Spleen (tissue), 11 donors: ENCODE data around the gene ZNF30. TPM values are rescaled to one million over a fixed set of nuclear protein-coding genes. Genes with fewer than 3 reads are reported as not detected.
"Not testable (repeated sequence)": the region's sequence is repeated elsewhere in the genome, so short reads cannot be mapped to it uniquely, and the experiment has no call there.

Source experiments
- DNase-seq: peaks from one replicate; pipeline ENCODE4 v3.0.0-alpha.2; 2020
- H3K27ac ChIP-seq, 8 donors: fragments of 200-600 bp; sonication (generic) in 7 of 8; 1 replicate in 4 of 8; 2 replicates in 4 of 8; pipeline versions ENCODE4 v1.5.0 to v1.8.0; 2016 to 2021; ENCODE audit warnings: inconsistent platforms in 4 of 8, mild to moderate bottlenecking in 4 of 8, moderate library complexity in 1 of 8
- H3K27me3 ChIP-seq, 7 donors: fragments of 200-600 bp; sonication (generic) in 6 of 7; replicated peaks in 1 of 7; 1 replicate in 4 of 7; 2 replicates in 3 of 7; pipeline versions ENCODE4 v1.5.0 to v1.8.0; 2016 to 2021; ENCODE audit warnings: inconsistent platforms in 3 of 7, mild to moderate bottlenecking in 1 of 7
- H3K36me3 ChIP-seq, 6 donors: fragments of 200-600 bp; sonication (generic) in 5 of 6; 1 replicate in 4 of 6; 2 replicates in 2 of 6; pipeline versions ENCODE4 v1.5.0 to v1.8.0; 2016 to 2021; ENCODE audit warnings: inconsistent platforms in 2 of 6
- H3K4me1 ChIP-seq, 6 donors: fragments of 200-600 bp; sonication (generic) in 5 of 6; 1 replicate in 3 of 6; 2 replicates in 3 of 6; pipeline versions ENCODE4 v1.5.0 to v1.8.0; 2016 to 2021; ENCODE audit warnings: inconsistent platforms in 3 of 6
- H3K4me3 ChIP-seq, 8 donors: fragments of 200-600 bp; sonication (generic) in 7 of 8; 1 replicate in 4 of 8; 2 replicates in 4 of 8; pipeline versions ENCODE4 v1.5.0 to v1.8.0; 2016 to 2021; ENCODE audit warnings: inconsistent platforms in 4 of 8, mild to moderate bottlenecking in 4 of 8, moderate library complexity in 2 of 8
- H3K9me3 ChIP-seq, 8 donors: fragments of 200-600 bp; sonication (generic) in 7 of 8; 1 replicate in 4 of 8; 2 replicates in 4 of 8; pipeline versions ENCODE4 v1.5.0 to v1.8.0; 2016 to 2021; ENCODE audit warnings: inconsistent platforms in 4 of 8
- POLR2A ChIP-seq, 3 donors: fragments of 450-650 bp; IDR thresholded peaks; one replicate each; pipeline ENCODE4 v1.5.1; 2017; ENCODE audit warnings: antibody characterized with exemption in 3 of 3, mild to moderate bottlenecking in 1 of 3
- POLR2AphosphoS5 ChIP-seq, 3 donors: sonication (generic); formaldehyde crosslinking; IDR thresholded peaks; one replicate each; pipeline ENCODE4 v1.5.1; 2017; ENCODE audit warnings: antibody characterized with exemption in 3 of 3
- WGBS, 5 donors: extraction: QIAGEN DNeasy Blood & Tissue Kit in 3 of 5; methylation state at CpG; one replicate each; pipeline versions ENCODE4 v1.1.5 to v1.1.7; 2013 to 2018; 5-methylcytosine and 5-hydroxymethylcytosine counted together
- intact Hi-C: fragments of 100-400 bp; cut with DNase I; formaldehyde crosslinking; loops from one replicate; pipeline ENCODE4 v1.15.0; 2023; ENCODE audit warnings: low total_unique reads
- polyA plus RNA-seq, 3 donors: library from polyadenylated mRNA; stranded (reverse); fragments of 200-250 nt; gene quantifications; one replicate each; pipeline ENCODE4 v1.2.1, GENCODE V29; 2013
- total RNA-seq, 7 donors: library from RNA; depleted of rRNA in 3 of 7; stranded (reverse); fragments of >200 nt in 3 of 7; fragmentation: NEBNext Ultra II Directional in 4 of 7; extraction: Animal tissue kit (Norgen Biotek cat#: 25700) in 4 of 7; gene quantifications; one replicate each; pipeline versions ENCODE4 v1.1.0 to v1.2.1, GENCODE V29; 2016 to 2021
- TF ChIP-seq, protein P1 (sequence below), 11 experiments: fragments of 200-600 bp in 7 of 11; fragments of 450-650 bp in 4 of 11; sonication (generic) in 4 of 11; IDR thresholded peaks in 8 of 11; conservative IDR thresholded peaks in 3 of 11; 1 replicate in 7 of 11; 2 replicates in 4 of 11; pipeline versions ENCODE4 v1.4.0 to v1.8.0; 2016 to 2021; ENCODE audit warnings: antibody characterized with exemption in 11 of 11, inconsistent platforms in 4 of 11, mild to moderate bottlenecking in 1 of 11
- donor health status: healthy with polysubstance abuse.
- donor health status: DM: no; HTN: no; CAD: no; lungs with moderate emphysema.
- donor health status: DM: no; HTN: no; CAD: no.
- donor health status: Bipolar disorder and iron deficiency.
- donor health status: healthy.
- donor health status: DM: no; HTN: no; CAD: no.
- donor health status: DM: yes; HTN: yes; CAD: no.

Gene ZNF30
- total and polyA plus RNA-seq, 10 donors: 2.0 to 23.5 (median 3.3) TPM

DNA sequence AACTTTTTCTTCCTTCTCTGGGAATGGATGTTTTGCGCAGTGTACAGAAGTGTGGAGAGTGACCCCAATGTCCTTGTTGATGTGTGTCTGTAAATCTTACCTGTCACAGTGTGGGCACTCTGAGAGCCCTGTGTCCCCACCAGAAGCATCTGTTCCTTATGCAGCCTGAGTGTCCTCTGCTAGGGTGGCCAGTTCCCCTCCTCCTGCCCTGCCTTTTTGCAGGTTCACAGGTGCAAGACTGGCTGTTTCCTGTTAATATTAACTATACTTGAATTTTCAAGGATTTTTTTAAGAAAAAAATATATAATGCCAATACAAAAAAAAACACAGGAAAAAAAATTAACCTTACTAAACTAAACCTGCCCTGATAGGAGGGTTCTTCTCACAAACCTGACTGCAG, 61.4 kb downstream of the ZNF30 start:
- no peak overlapping the region for H3K4me3 ChIP-seq
- H3K36me3 ChIP-seq: no peaks in the 10 kb centered on the region
- TF ChIP-seq POLR2AphosphoS5 (IDR thresholded peaks at IDR 0.05): no peak
- no peak for TF ChIP-seq POLR2A (IDR thresholded peaks at IDR 0.05)
- TF ChIP-seq, protein P1, sequence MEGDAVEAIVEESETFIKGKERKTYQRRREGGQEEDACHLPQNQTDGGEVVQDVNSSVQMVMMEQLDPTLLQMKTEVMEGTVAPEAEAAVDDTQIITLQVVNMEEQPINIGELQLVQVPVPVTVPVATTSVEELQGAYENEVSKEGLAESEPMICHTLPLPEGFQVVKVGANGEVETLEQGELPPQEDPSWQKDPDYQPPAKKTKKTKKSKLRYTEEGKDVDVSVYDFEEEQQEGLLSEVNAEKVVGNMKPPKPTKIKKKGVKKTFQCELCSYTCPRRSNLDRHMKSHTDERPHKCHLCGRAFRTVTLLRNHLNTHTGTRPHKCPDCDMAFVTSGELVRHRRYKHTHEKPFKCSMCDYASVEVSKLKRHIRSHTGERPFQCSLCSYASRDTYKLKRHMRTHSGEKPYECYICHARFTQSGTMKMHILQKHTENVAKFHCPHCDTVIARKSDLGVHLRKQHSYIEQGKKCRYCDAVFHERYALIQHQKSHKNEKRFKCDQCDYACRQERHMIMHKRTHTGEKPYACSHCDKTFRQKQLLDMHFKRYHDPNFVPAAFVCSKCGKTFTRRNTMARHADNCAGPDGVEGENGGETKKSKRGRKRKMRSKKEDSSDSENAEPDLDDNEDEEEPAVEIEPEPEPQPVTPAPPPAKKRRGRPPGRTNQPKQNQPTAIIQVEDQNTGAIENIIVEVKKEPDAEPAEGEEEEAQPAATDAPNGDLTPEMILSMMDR (IDR thresholded peaks at IDR 0.05 in 8 of 11, conservative IDR thresholded peaks at IDR 0.05 in 3 of 11): no peak
- intact Hi-C loops: no loop called here
- no peak for DNase-seq
- no peaks in the 10 kb centered on the region for H3K9me3 ChIP-seq
- no peak overlapping the region for H3K27ac ChIP-seq
- 100% methylated on average over 1 of the region's 1 CpG for WGBS, 5 donors
- no peaks in the 10 kb centered on the region for H3K27me3 ChIP-seq
- H3K4me1 ChIP-seq: peaks cover 13 to 42% (median 18%) of the 10 kb centered on the region in 6 donors

DNA sequence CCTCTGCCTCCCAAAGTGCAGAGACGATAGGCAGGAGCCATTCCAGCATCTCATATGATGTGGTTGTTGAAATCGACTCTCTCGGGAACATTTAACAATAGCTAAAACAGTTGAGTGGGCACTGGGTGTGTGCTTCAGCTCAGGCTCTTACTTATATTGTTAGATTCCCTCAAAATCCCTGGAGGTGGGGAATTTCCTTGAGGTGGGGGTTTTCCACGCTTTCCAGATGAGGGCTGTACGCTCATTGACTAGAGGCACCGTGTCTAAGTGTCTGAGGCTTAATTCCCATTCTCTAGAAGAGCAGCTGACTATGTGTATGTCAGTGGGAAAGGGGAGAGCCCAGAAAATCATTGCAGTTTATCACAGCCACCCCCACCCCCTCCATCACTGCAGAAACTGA, 62.6 kb downstream of the ZNF30 start:
- 70 to 79% (median 73%) methylated on average over 6 of the region's 6 CpGs for WGBS, 5 donors

DNA sequence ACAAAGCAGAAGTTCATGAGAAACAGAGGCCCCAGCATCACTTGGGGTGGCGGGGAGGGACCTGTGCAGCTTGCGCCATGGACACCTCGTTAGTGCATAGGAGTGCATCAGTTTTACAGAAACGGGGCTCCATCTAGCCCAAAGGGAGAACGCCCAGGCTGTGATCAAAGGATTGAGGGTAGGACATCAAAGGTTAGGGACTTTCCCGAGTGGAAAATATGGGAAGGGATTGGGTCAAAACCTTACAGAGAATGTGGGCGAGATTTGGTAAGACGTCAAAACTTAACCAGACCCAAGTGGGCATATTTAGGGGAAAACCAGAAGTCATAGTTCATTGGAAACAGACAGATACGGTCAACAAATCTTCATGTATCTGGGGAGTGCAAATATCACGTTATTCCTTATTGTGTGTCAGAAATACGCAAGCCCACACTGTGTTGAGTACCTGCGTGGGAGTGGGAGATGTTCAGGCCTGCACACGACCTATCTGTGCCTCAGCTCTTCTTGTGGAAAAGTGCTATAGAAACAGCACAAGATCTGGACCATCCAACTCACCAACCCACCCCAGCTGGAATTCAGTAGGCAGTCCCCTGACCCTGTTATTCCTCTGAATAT, 64.0 kb downstream of the ZNF30 start:
- no peaks in the 10 kb centered on the region for H3K36me3 ChIP-seq
- WGBS, 5 donors: 64 to 75% (median 70%) methylated on average over 13 of the region's 13 CpGs
- intact Hi-C loops: no loop called here
- no peaks in the 10 kb centered on the region for H3K27me3 ChIP-seq
- DNase-seq: no peak
- H3K27ac ChIP-seq: peak overlapping the region in 2 of 8 donors; percentile 16 to 21
- peaks cover 9 to 50% (median 22%) of the 10 kb centered on the region in 6 donors for H3K4me1 ChIP-seq
- H3K9me3 ChIP-seq: no peaks in the 10 kb centered on the region
- H3K4me3 ChIP-seq: no peak overlapping the region
- no peak for TF ChIP-seq POLR2AphosphoS5 (IDR thresholded peaks at IDR 0.05)
- no peak for TF ChIP-seq POLR2A (IDR thresholded peaks at IDR 0.05)
- TF ChIP-seq, protein P1 (IDR thresholded peaks at IDR 0.05 in 8 of 11, conservative IDR thresholded peaks at IDR 0.05 in 3 of 11): no peak

More for the DNA sequence above, 62.6 kb downstream of the ZNF30 start:
- intact Hi-C loops: no loop called here
- TF ChIP-seq, protein P1 (IDR thresholded peaks at IDR 0.05 in 8 of 11, conservative IDR thresholded peaks at IDR 0.05 in 3 of 11): no peak
- TF ChIP-seq POLR2A (IDR thresholded peaks at IDR 0.05) (no peak), POLR2AphosphoS5 (IDR thresholded peaks at IDR 0.05) (no peak)
- H3K4me3 ChIP-seq: no peak overlapping the region
- peaks cover 14 to 49% (median 21%) of the 10 kb centered on the region in 6 donors for H3K4me1 ChIP-seq
- no peak overlapping the region for H3K27ac ChIP-seq
- H3K27me3 ChIP-seq: no peaks in the 10 kb centered on the region
- DNase-seq: no peak
- H3K9me3 ChIP-seq: no peaks in the 10 kb centered on the region
- no peaks in the 10 kb centered on the region for H3K36me3 ChIP-seq

- Histone ChIP-seq H3K27ac (no peak overlapping the region), H3K4me1 (peaks cover 11 to 53% (median 26%) of the 10 kb centered on the region in 6 donors), H3K4me3 (no peak overlapping the region), H3K36me3 (no peaks in the 10 kb centered on the region), H3K9me3 (no peaks in the 10 kb centered on the region), H3K27me3 (no peaks in the 10 kb centered on the region)
- WGBS, 5 donors: 89 to 96% (median 91%) methylated on average over 8 of the region's 8 CpGs
- no peak for DNase-seq
- TF ChIP-seq POLR2AphosphoS5 (IDR thresholded peaks at IDR 0.05) (no peak), POLR2A (IDR thresholded peaks at IDR 0.05) (no peak)
- TF ChIP-seq, protein P1 (IDR thresholded peaks at IDR 0.05 in 8 of 11, conservative IDR thresholded peaks at IDR 0.05 in 3 of 11): no peak
- intact Hi-C loops: no loop called here
Measured at GRCh38 chr19:34991542-34992333, 65.0 kb downstream of the ZNF30 start.

DNA sequence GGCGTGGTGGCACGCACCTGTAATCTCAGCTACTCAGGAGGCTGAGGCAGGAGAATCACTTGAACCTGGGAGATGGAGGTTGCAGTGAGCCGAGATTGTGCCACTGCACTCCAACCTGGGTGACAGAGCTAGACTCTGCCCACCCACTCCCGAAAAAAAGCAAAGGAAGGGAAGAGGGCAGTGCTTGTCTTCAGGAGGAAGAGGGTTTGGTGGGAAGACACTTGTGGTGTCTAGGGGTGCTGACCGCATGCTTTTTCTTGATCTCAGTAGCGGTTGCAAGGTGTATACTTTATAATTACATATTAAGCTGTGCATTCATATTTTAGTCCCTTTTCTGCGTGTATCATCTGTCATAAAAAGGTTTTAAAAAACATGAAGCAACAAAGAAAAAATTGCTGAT, 65.9 kb downstream of the ZNF30 start:
- DNase-seq, intact Hi-C loops, H3K27me3 ChIP-seq: not testable (repeated sequence)

More for the DNA sequence above, 65.9 kb downstream of the ZNF30 start:
- not testable (repeated sequence) for H3K9me3 ChIP-seq, H3K27ac ChIP-seq, H3K36me3 ChIP-seq, H3K4me3 ChIP-seq
- peaks cover 19 to 61% (median 34%) of the 10 kb centered on the region in 6 donors for H3K4me1 ChIP-seq
- WGBS, 5 donors: 74 to 98% (median 80%) methylated on average over 7 of the region's 7 CpGs
